Measurements from ENCODE around the gene PDS5B.
A peak's percentile ranks its signal among the peaks of the same experiment; 100 is the strongest.

The PDS5B gene

DNA sequence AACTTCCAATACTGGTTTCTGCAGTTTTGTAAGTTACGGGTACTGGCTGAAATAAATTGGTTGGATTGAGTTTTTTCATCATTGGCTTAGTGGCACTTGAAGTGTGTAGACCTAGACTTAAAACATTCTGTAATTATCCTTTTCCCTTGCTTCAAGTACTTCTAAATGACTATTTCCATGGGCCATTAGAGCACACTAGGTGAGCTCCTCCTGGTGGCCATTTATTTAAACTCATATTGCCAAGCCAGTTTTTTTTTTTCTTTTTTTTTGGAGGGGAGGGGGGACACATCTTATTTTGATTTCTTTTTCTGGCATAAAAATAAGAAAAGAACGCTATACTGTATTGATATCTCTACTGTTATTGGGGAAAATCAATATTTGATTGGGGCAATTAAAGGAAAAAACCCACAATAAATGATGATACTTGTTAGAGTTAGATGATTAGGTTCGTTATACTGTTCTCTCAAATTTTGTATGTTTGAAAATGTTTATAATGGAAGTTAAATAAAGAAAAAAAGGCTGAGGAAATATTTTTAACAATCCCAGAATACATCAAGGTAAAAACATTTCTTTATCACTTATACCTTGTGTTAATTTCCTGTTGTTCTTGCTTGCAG is 82.9 kb downstream of the PDS5B start:
- Histone ChIP-seq H3K27ac (ENCODE audit: low read depth, low read length) (no peak overlapping the region), H3K9me2 (replicated peaks; ENCODE audit: control insufficient read depth, low read length) (no peaks in the 10 kb centered on the region), H3K4me3 (ENCODE audit: low read length) (no peak overlapping the region), H3K4me1 (ENCODE audit: control insufficient read depth, low read length) (no peaks in the 10 kb centered on the region), H4K20me1 (ENCODE audit: control insufficient read depth, insufficient read depth, low read depth, low read length) (no peaks in the 10 kb centered on the region), H3K9me3 (ENCODE audit: control insufficient read depth, insufficient read depth, low read length) (no peaks in the 10 kb centered on the region), H3K79me2 (ENCODE audit: control insufficient read depth, low read length) (no peaks in the 10 kb centered on the region), H3K27me3 (ENCODE audit: control insufficient read depth, low read length) (no peaks in the 10 kb centered on the region), H3K4me2 (ENCODE audit: low read length) (no peak overlapping the region), H3K36me3 (ENCODE audit: control insufficient read depth, low read length) (peaks cover 42% of the 10 kb centered on the region), H3F3A (ENCODE audit: control insufficient read depth, insufficient read depth) (peaks cover 7% of the 10 kb centered on the region; the same call in 1 of the 2 replicates)
- TF ChIP-seq EZH2phosphoT487 (IDR thresholded peaks at IDR 0.05; ENCODE audit: borderline replicate concordance, low read length), result no peak
- TF ChIP-seq, protein P1, sequence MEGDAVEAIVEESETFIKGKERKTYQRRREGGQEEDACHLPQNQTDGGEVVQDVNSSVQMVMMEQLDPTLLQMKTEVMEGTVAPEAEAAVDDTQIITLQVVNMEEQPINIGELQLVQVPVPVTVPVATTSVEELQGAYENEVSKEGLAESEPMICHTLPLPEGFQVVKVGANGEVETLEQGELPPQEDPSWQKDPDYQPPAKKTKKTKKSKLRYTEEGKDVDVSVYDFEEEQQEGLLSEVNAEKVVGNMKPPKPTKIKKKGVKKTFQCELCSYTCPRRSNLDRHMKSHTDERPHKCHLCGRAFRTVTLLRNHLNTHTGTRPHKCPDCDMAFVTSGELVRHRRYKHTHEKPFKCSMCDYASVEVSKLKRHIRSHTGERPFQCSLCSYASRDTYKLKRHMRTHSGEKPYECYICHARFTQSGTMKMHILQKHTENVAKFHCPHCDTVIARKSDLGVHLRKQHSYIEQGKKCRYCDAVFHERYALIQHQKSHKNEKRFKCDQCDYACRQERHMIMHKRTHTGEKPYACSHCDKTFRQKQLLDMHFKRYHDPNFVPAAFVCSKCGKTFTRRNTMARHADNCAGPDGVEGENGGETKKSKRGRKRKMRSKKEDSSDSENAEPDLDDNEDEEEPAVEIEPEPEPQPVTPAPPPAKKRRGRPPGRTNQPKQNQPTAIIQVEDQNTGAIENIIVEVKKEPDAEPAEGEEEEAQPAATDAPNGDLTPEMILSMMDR (IDR thresholded peaks at IDR 0.05; ENCODE audit: low read depth, low read length, poor library complexity, severe bottlenecking), result peak; percentile 79

DNA sequence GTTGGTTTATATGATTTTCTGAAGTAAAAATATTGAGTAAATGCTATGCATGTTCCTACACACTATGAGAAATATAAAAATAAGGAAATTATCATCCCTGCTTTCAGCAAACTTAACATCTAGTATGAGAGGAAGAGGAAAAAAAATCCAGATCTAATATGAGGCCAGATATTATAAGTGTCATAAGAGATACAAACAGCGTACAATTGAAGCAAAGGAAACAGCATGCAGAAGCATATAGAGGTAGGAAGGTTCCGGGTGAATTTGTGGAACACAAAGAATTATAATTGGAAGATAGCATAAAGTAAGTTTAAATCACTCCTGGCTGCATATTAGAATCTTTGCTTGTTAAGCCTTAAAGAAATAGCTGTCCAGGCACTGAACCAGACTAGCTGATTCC is 88.3 kb downstream of the PDS5B start:
- H3K79me2 ChIP-seq (ENCODE audit: control insufficient read depth, low read length), result no peaks in the 10 kb centered on the region
- H3K9me3 ChIP-seq (ENCODE audit: control insufficient read depth, insufficient read depth, low read length), result no peaks in the 10 kb centered on the region
- H3K9me2 ChIP-seq (replicated peaks; ENCODE audit: control insufficient read depth, low read length), result no peaks in the 10 kb centered on the region
- no peaks in the 10 kb centered on the region for H4K20me1 ChIP-seq (ENCODE audit: control insufficient read depth, insufficient read depth, low read depth, low read length)
- no peak for TF ChIP-seq EZH2phosphoT487 (IDR thresholded peaks at IDR 0.05; ENCODE audit: borderline replicate concordance, low read length)
- TF ChIP-seq, protein P1 (IDR thresholded peaks at IDR 0.05; ENCODE audit: low read depth, low read length, poor library complexity, severe bottlenecking), result no peak
- no peak overlapping the region for H3K4me3 ChIP-seq (ENCODE audit: low read length)
- peaks cover 59% of the 10 kb centered on the region for H3K36me3 ChIP-seq (ENCODE audit: control insufficient read depth, low read length)
- H3K4me2 ChIP-seq (ENCODE audit: low read length), result no peak overlapping the region
- no peak overlapping the region for H3K27ac ChIP-seq (ENCODE audit: low read depth, low read length)
- H3K4me1 ChIP-seq (ENCODE audit: control insufficient read depth, low read length), result no peaks in the 10 kb centered on the region
- no peaks in the 10 kb centered on the region for H3K27me3 ChIP-seq (ENCODE audit: control insufficient read depth, low read length)
- H3F3A ChIP-seq (ENCODE audit: control insufficient read depth, insufficient read depth), result no peaks in the 10 kb centered on the region

DNA sequence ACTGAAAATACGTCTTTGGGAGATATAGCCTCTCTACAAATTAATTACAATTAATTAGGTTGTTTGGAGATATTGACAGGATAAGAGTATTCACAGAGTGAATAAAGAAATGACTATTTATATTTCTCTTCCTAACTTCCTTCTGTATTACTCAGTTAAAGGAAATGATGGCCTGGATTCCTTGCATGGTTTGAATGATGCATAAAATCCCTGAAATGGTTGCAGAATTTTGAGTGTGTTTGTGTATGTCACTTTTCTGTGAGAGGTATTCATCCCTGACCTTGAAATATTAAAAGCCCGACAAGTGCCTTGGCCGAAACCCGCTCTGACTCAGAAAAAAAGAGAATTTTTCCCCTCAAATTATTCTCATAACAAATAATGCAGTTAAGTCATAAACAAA is 90.0 kb downstream of the PDS5B start:
- no peak overlapping the region for H3K27ac ChIP-seq (ENCODE audit: low read depth, low read length)
- H3K4me1 ChIP-seq (ENCODE audit: control insufficient read depth, low read length), result no peaks in the 10 kb centered on the region
- no peaks in the 10 kb centered on the region for H3K9me2 ChIP-seq (replicated peaks; ENCODE audit: control insufficient read depth, low read length)
- H3K9me3 ChIP-seq (ENCODE audit: control insufficient read depth, insufficient read depth, low read length), result no peaks in the 10 kb centered on the region
- H3F3A ChIP-seq (ENCODE audit: control insufficient read depth, insufficient read depth), result no peaks in the 10 kb centered on the region
- H3K79me2 ChIP-seq (ENCODE audit: control insufficient read depth, low read length), result no peaks in the 10 kb centered on the region
- no peaks in the 10 kb centered on the region for H4K20me1 ChIP-seq (ENCODE audit: control insufficient read depth, insufficient read depth, low read depth, low read length)
- no peaks in the 10 kb centered on the region for H3K27me3 ChIP-seq (ENCODE audit: control insufficient read depth, low read length)
- no peak for TF ChIP-seq EZH2phosphoT487 (IDR thresholded peaks at IDR 0.05; ENCODE audit: borderline replicate concordance, low read length)
- H3K4me2 ChIP-seq (ENCODE audit: low read length), result no peak overlapping the region
- no peak overlapping the region for H3K4me3 ChIP-seq (ENCODE audit: low read length)
- H3K36me3 ChIP-seq (ENCODE audit: control insufficient read depth, low read length), result peaks cover 58% of the 10 kb centered on the region

DNA sequence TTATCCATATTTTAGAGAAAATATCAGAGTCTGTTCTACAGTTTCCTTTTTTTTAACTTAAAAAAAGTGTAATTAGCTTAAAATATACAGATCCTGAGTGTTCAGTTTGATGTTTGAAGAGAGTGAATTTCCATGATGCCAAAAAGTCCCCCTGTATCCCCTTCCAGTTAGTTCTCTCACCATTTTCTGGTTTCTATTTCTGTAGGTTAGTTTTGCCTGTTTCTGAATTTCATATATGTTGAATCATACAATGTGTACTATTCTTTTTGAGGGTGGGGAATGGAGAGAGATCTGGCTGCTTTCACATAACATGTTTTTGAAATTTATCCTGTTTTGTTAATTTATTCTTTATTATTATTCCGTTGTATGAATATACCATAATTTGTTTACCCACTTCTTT is 95.9 kb downstream of the PDS5B start:
- Histone ChIP-seq H3K9me3 (ENCODE audit: control insufficient read depth, insufficient read depth, low read length) (no peaks in the 10 kb centered on the region), H3K79me2 (ENCODE audit: control insufficient read depth, low read length) (no peaks in the 10 kb centered on the region), H3K27ac (ENCODE audit: low read depth, low read length) (no peak overlapping the region), H3K9me2 (replicated peaks; ENCODE audit: control insufficient read depth, low read length) (no peaks in the 10 kb centered on the region), H4K20me1 (ENCODE audit: control insufficient read depth, insufficient read depth, low read depth, low read length) (no peaks in the 10 kb centered on the region), H3K4me1 (ENCODE audit: control insufficient read depth, low read length) (no peaks in the 10 kb centered on the region), H3K36me3 (ENCODE audit: control insufficient read depth, low read length) (peaks cover 44% of the 10 kb centered on the region), H3K4me3 (ENCODE audit: low read length) (no peak overlapping the region), H3K4me2 (ENCODE audit: low read length) (no peak overlapping the region), H3F3A (ENCODE audit: control insufficient read depth, insufficient read depth) (no peaks in the 10 kb centered on the region), H3K27me3 (ENCODE audit: control insufficient read depth, low read length) (no peaks in the 10 kb centered on the region)
- TF ChIP-seq, protein P1 (IDR thresholded peaks at IDR 0.05; ENCODE audit: low read depth, low read length, poor library complexity, severe bottlenecking), result no peak
- no peak for TF ChIP-seq EZH2phosphoT487 (IDR thresholded peaks at IDR 0.05; ENCODE audit: borderline replicate concordance, low read length)

Data from DOHH2 (cell line).